ENCODE data around the gene PA2G4.
"Not testable (repeated sequence)": the region's sequence is repeated elsewhere in the genome, so short reads cannot be mapped to it uniquely, and the experiment has no call there.

PA2G4 gene

GRCh38 chr12:56101045-56101444 is 3.3 kb upstream of the PA2G4 start:
- DNase-seq, result no peak

- no peak for DNase-seq
Measured at GRCh38 chr12:56102683-56103065, 1.7 kb upstream of the PA2G4 start.

- DNase-seq, result no peak
Measured at GRCh38 chr12:56103066-56103711, 1.2 kb upstream of the PA2G4 start.

DNA sequence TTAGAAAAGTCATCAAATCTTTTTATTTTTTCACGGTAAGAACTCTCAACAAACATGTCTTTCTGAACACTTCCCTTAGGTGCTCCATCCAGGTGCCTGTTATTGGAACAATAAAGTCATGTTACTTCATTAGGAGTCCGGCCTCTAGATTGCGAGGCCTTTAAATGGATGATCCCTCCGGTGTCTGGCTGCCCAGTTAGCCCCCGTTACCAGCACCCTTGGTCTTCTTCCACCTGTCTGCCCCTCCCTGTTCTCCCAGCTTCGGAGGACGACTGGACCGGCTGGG is 593 bp upstream of the PA2G4 start:
- DNase-seq, result no peak

DNA sequence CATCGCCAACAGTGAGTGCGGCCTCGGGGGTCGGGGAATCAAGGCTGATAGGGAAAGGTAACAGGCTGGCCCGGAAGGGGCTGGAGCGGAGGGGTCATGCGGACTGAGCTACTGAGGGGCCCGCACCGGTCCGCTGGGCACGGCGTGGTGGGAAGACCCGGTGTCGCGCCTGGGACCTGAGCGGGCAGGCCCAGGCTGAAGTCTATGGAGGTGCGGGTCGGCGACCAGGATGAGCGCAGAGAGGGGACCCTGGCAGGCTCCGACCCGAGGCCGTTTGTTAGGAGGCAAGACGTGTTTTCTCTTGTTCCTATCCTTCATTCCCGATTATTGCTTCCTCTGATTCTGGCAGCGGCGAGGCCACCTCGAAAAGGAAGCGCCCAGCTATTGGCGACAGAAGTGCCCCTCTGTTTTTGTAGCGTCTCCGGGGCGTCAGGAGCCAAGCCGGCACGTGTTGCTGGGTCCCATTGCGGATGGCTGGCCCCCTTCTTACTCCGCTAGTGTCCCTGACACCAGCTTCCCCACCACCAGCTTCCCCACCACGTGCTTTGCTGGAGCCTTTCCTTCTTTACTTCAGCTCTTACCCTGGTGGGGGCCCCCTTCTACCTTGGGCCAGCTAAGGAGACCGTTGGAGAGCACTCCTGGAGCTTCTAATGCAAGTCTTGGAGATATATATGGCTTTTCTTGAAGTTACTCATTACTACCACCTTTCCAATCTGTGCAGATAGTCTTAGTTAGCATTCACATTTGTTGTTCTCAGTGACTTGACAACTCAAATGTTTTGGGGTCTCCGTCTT is 653 bp downstream of the PA2G4 start:
- DNase-seq, result peak; percentile 32 to 43

DNA sequence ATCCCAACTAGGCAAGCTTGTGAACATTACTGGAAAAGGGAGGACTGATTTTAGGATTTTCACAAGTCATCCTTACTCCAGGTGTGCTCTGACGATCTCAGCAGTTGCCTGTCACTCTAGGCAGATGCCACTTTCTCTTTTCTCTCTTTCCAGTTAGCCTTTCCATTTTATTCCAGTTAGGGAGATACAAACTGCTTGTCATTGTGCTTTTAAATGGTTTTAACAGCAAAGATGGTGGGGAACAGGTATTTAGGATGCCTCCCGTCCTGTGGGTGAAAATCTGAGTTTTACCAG is 1.2 kb downstream of the PA2G4 start:
- no peak for DNase-seq

DNA sequence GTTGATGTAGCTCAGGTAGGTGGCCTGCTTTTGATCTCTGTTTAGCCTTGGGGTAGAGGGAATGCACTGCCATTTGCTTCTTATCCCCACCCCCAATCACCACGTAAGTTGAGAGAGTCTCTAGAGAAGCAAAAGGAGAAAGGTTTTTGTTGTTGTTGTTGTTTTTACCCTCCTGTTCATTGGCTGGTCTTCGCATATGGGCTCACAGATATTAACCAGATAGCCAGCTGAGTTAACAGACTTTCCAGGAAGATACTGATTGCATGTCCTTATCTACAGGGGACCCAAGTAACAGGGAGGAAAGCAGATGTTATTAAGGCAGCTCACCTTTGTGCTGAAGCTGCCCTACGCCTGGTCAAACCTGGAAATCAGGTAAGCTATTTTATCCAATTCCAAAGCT is 2.9 kb downstream of the PA2G4 start:
- DNase-seq, result no peak

- DNase-seq, result no peak
Measured at GRCh38 chr12:56110571-56110970, 6.2 kb downstream of the PA2G4 start.

DNA sequence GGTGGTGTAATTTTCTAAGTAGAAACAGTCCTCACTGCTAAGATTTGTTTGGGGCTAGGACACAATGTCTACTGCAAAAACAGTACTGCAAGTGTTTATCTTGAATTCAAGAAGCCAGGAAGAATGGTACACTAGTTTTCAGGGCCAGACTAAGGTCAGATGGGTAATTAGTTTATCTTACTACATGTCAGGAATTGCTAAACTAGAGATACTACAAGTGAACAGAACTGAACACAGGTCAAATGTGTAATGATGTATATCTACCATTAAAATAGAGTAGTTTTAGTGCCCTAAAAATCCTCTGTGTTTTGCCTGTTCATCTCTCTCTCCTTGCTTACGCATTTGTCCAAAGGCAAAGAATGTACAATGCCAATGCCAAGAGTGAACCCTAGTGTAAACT is 9.7 kb downstream of the PA2G4 start:
- no peak for DNase-seq

- no peak for DNase-seq
Measured at GRCh38 chr12:56115329-56115728, 11.0 kb downstream of the PA2G4 start.

DNA sequence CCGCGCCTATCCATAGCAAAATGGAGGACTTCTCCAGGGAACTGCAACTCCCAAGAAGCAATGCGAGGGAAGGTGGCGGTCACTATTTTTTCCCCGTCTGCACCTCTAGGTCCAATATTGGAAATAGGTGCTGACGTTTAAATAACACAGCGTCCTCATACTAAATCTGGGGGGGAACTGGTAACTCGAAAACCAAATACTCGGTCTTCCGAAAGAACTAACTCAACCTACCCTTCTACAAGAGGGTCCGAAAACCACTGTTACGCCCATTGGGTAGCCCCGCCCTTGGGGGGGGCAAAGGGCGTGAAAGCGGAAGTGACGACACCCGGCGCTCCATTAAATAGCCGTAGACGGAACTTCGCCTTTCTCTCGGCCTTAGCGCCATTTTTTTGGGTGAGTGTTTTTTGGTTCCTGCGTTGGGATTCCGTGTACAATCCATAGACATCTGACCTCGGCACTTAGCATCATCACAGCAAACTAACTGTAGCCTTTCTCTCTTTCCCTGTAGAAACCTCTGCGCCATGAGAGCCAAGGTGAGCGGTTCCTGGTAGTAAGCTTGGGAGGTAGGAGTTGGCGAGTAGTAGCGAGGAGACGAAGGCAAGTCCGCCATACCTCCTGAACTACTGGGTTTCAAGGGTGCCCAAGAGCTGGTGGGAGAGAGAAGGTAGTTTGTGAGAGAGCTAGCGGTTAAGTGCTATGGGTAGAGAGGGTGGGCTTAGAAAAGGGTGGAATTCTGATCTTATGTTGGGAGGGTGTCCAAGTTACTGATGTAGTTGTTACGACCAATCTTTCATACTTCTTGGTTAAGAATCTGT is 12.1 kb downstream of the PA2G4 start, which contains the start of gene RPL41:
RPL41 (plus strand) TSS at position 367 of the 815 bp plus-strand sequence.
- DNase-seq, result peak; percentile 93 to 95

- not testable (repeated sequence) for DNase-seq
Measured at GRCh38 chr12:56117082-56117706, 12.8 kb downstream of the PA2G4 start.

DNA sequence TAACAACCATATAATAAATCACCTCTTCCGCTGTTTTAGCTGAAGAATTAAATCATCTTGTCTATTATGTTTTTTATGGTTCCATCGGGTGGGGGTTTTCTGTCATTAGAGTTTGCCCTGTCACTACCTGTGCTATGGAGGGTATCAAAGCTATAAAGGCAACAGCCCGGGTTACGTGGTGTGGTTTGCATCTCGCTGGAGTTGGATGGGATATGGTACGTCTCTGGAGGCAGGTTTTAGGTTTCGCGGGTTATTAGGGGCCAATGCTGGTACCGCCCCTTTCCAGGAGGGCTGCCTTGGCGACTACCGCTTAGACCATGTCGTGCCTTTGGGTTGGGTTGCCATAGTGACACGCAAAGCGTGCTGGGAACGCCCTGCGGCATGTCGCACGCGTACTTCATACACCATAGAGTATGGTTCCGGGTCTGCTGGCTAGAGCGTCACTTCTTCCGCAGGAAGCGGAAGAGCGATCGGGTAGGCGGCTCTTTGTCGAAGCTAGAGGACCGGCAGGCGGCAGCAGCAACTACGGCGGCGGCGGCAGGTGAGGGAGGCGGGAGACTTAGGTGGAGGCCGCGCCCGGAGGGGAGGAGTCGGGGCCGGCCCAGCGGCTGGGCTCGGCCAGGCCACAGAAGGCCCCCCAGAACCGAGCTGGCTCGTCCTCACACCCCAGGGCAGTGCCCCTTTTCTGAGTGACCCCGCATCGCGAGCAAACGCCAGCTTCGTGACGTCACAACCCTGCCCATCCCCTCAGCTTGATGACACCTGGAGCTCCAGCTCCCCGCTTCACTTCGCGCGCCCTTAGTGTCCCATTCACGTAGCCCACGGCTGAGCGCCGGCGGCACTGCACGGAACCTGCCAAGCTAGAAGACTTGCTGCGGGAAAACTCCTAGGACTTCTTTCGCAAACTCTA is 13.7 kb downstream of the PA2G4 start, which contains the start of gene ZC3H10:
ZC3H10 (plus strand) TSS at position 489 of the 910 bp plus-strand sequence. CDS start 2,297 bp downstream, outside the sequence.
- peak; percentile 98 to 99 for DNase-seq

DNA sequence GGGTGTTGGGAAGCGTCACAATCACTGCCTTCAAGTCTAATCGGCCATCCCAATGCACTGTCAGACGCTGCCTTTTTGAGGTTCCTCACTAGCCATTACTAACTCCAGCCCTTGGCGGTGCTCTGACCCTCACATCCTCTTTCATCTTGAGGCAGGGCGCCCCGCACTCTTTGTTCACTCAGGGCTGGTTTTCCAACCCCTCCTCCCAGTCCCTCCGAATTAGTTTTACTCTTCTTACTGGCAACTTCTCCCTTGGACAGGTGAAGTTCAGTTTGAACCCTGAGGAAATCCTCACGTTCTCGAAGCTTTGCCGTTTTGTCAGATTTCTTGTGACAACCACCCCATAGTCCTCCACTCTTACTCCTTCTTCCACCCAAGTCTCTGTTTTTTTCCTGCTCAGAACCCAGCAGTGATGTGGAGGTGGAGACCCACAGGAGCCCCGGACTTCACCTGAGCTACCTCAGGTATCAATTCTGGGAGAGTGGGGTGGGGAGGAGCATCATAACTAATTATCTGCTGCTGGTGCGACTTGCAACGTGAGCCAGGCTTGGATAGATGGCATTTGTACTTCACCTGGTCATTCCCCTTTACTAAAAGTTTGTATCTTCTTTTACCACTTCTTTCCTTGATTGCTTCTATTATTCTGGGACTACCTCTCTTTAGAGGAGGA is 14.5 kb downstream of the PA2G4 start:
- DNase-seq, result no peak

DNA sequence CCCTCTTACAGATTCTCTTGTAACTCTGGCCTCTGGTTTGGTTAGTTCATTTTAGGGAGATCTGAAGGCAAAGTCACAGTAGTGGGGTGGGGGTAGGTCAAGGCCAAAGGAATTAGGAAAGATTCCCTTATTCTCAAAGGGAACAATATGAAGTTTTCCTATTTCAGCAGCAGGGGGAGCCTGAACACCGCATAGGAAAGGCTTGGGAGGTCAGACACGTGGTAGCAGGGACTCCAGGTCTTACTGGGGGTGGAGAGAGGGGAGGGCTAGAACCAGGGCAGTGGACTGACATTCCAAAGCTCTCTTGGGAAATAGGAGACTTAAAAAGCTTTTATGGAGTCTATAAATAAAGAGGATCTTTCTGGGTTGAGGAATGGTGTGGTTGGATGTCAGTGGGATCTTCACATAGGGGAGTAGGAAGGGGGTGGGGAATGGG is 15.0 kb downstream of the PA2G4 start:
- peak; percentile 59 to 72 for DNase-seq

DNA sequence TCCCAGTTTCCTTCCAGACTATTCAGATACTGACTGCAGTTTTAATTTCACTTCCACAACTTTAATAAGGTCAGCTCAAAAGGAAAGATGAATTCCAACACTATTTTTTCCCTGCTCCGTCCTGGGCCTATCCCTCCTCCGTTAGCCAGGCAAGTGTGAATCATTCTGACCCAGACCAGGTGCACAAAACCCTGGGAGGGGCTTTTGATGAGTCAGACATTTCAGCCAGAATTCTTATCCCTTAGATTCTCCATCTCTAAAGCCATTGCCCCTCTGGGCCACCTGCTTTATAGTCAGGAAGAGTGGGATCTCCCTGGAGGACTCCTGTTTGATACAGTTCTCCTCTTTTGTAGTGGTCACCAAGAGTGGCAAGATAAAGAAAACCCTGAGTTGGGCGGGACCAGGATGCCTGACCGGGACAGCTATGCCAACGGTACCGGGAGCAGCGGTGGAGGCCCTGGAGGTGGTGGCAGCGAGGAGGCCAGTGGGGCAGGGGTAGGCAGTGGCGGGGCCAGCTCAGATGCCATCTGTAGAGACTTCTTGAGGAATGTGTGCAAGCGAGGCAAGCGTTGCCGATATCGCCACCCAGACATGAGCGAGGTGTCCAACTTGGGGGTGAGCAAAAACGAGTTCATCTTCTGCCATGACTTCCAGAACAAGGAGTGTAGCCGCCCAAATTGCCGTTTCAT is 15.9 kb downstream of the PA2G4 start:
- no peak for DNase-seq

DNA sequence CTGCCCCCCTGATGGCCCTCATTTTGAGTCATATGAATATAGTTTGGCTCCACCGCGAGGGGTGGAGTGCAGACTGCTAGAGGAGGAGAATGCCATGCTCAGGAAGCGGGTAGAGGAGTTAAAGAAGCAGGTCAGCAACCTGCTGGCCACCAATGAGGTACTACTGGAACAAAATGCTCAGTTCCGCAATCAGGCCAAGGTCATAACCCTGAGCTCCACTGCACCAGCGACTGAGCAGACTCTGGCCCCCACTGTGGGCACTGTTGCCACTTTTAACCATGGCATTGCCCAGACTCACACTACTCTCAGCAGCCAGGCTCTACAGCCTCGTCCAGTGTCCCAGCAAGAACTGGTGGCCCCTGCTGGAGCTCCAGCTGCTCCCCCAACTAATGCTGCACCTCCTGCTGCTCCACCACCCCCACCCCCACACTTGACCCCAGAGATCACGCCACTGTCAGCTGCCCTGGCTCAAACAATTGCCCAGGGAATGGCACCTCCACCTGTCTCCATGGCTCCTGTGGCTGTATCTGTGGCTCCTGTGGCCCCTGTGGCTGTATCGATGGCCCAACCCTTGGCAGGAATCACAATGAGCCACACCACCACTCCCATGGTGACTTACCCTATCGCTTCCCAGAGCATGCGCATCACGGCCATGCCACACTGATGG is 17.0 kb downstream of the PA2G4 start:
- DNase-seq, result no peak

- no peak for DNase-seq
Measured at GRCh38 chr12:56122637-56123036, 18.3 kb downstream of the PA2G4 start.

GRCh38 chr12:56124133-56124532 is 19.8 kb downstream of the PA2G4 start:
- no peak for DNase-seq

- no peak for DNase-seq
Measured at GRCh38 chr12:56126732-56127239, 22.4 kb downstream of the PA2G4 start.
